Ectodermal cell (in vitro differentiated cells): ENCODE data around the gene THBS2.
"Not testable (repeated sequence)": the region's sequence is repeated elsewhere in the genome, so short reads cannot be mapped to it uniquely, and the experiment has no call there.

ENCODE experiments used
- H3K27ac ChIP-seq: 2 replicates; pipeline ENCODE4 v1.7.0; 2013; ENCODE audit warnings: mild to moderate bottlenecking, low read depth, low read length; ENCODE audit not compliant: insufficient read depth, poor library complexity, severe bottlenecking
- H3K27me3 ChIP-seq: 2 replicates; pipeline ENCODE4 v1.7.0; 2013; ENCODE audit warnings: mild to moderate bottlenecking, low read length; ENCODE audit not compliant: insufficient read depth, control insufficient read depth, poor library complexity, severe bottlenecking
- H3K36me3 ChIP-seq: one replicate; pipeline ENCODE4 v1.7.0; 2013; ENCODE audit warnings: low read length; ENCODE audit not compliant: control insufficient read depth, insufficient read depth
- H3K4me1 ChIP-seq: one replicate; pipeline ENCODE4 v1.7.0; 2013; ENCODE audit warnings: low read length; ENCODE audit not compliant: control insufficient read depth, insufficient read depth
- H3K4me3 ChIP-seq: 2 replicates; pipeline ENCODE4 v1.7.0; 2013; ENCODE audit warnings: low read depth, low read length, control low read depth; ENCODE audit not compliant: insufficient read depth
- H3K9me3 ChIP-seq: 2 replicates; pipeline ENCODE4 v1.7.0; 2013; ENCODE audit warnings: mild to moderate bottlenecking, low read length, moderate library complexity; ENCODE audit not compliant: control insufficient read depth
- WGBS, 2 experiments: methylation state at CpG; one replicate each; pipeline ENCODE4 v1.1.7; 2013; ENCODE audit warnings: missing lambda C conversion rate in 2 of 2; 5-methylcytosine and 5-hydroxymethylcytosine counted together

The THBS2 gene

GRCh38 chr6:169214789-169215188 lies 38.9 kb downstream of the THBS2 start:
- 83 to 86% methylated on average over 3 of the region's 3 CpGs for WGBS, 2 experiments
- not testable (repeated sequence) for H3K27me3 ChIP-seq, H3K27ac ChIP-seq, H3K4me1 ChIP-seq, H3K9me3 ChIP-seq, H3K4me3 ChIP-seq, H3K36me3 ChIP-seq

- Histone ChIP-seq H3K36me3 (no peaks in the 10 kb centered on the region), H3K4me3 (no peak overlapping the region), H3K27me3 (no peaks in the 10 kb centered on the region), H3K27ac (no peak overlapping the region), H3K9me3 (no peaks in the 10 kb centered on the region), H3K4me1 (peaks cover 4% of the 10 kb centered on the region)
- 92% methylated on average over 27 of the region's 27 CpGs for WGBS, 2 experiments
These were observed 39.7 kb downstream of the THBS2 start for GRCh38 chr6:169213814-169214520.

- H3K4me1 ChIP-seq, result peaks cover 4% of the 10 kb centered on the region
- H3K27ac ChIP-seq, result no peak overlapping the region
- no peaks in the 10 kb centered on the region for H3K27me3 ChIP-seq
- no peaks in the 10 kb centered on the region for H3K36me3 ChIP-seq
- WGBS, 2 experiments, result 38 to 39% methylated on average over 56 of the region's 56 CpGs
- no peak overlapping the region for H3K4me3 ChIP-seq
- no peaks in the 10 kb centered on the region for H3K9me3 ChIP-seq
These were observed 40.5 kb downstream of the THBS2 start for GRCh38 chr6:169212897-169213813.

GRCh38 chr6:169212436-169212835 lies 41.2 kb downstream of the THBS2 start:
- Histone ChIP-seq H3K4me3 (no peak overlapping the region), H3K9me3 (no peaks in the 10 kb centered on the region), H3K36me3 (no peaks in the 10 kb centered on the region), H3K4me1 (peaks cover 4% of the 10 kb centered on the region), H3K27me3 (no peaks in the 10 kb centered on the region), H3K27ac (no peak overlapping the region)
- 88 to 100% methylated on average over 3 of the region's 5 CpGs for WGBS, 2 experiments

GRCh38 chr6:169211881-169212280 lies 41.8 kb downstream of the THBS2 start:
- peaks cover 4% of the 10 kb centered on the region for H3K4me1 ChIP-seq
- H3K27ac ChIP-seq, result no peak overlapping the region
- H3K9me3 ChIP-seq, result no peaks in the 10 kb centered on the region
- WGBS, 2 experiments, result 93 to 100% methylated on average over 1 of the region's 1 CpG
- H3K27me3 ChIP-seq, result no peaks in the 10 kb centered on the region
- H3K36me3 ChIP-seq, result no peaks in the 10 kb centered on the region
- no peak overlapping the region for H3K4me3 ChIP-seq

GRCh38 chr6:169210611-169211010 lies 43.0 kb downstream of the THBS2 start:
- Histone ChIP-seq H3K27ac (no peak overlapping the region), H3K4me3 (no peak overlapping the region), H3K27me3 (no peaks in the 10 kb centered on the region), H3K9me3 (no peaks in the 10 kb centered on the region), H3K4me1 (peaks cover 4% of the 10 kb centered on the region), H3K36me3 (no peaks in the 10 kb centered on the region)
- 93 to 95% methylated on average over 3 of the region's 3 CpGs for WGBS, 2 experiments

- no peaks in the 10 kb centered on the region for H3K4me1 ChIP-seq
- H3K36me3 ChIP-seq, result no peaks in the 10 kb centered on the region
- no peak overlapping the region for H3K27ac ChIP-seq
- no peak overlapping the region for H3K4me3 ChIP-seq
- no peaks in the 10 kb centered on the region for H3K9me3 ChIP-seq
- H3K27me3 ChIP-seq, result no peaks in the 10 kb centered on the region
These were observed 45.6 kb downstream of the THBS2 start for GRCh38 chr6:169208011-169208410.

GRCh38 chr6:169207482-169207881 lies 46.2 kb downstream of the THBS2 start:
- H3K27me3 ChIP-seq, result no peaks in the 10 kb centered on the region
- H3K36me3 ChIP-seq, result no peaks in the 10 kb centered on the region
- no peak overlapping the region for H3K27ac ChIP-seq
- H3K4me1 ChIP-seq, result no peaks in the 10 kb centered on the region
- H3K4me3 ChIP-seq, result no peak overlapping the region
- no peaks in the 10 kb centered on the region for H3K9me3 ChIP-seq

- Histone ChIP-seq H3K27me3 (no peaks in the 10 kb centered on the region), H3K4me3 (no peak overlapping the region), H3K4me1 (no peaks in the 10 kb centered on the region), H3K36me3 (no peaks in the 10 kb centered on the region), H3K9me3 (no peaks in the 10 kb centered on the region), H3K27ac (no peak overlapping the region)
- 92 to 96% methylated on average over 6 of the region's 6 CpGs for WGBS, 2 experiments
These were observed 48.2 kb downstream of the THBS2 start for GRCh38 chr6:169205176-169206160.

GRCh38 chr6:169204167-169204566 lies 49.5 kb downstream of the THBS2 start:
- no peaks in the 10 kb centered on the region for H3K36me3 ChIP-seq
- WGBS, 2 experiments, result 90 to 96% methylated on average over 2 of the region's 2 CpGs
- no peak overlapping the region for H3K27ac ChIP-seq
- no peaks in the 10 kb centered on the region for H3K27me3 ChIP-seq
- H3K9me3 ChIP-seq, result no peaks in the 10 kb centered on the region
- no peaks in the 10 kb centered on the region for H3K4me1 ChIP-seq
- H3K4me3 ChIP-seq, result no peak overlapping the region
